ENCODE data around the gene KRTAP5-4. TPM values are rescaled to one million over a fixed set of nuclear protein-coding genes. Genes with fewer than 3 reads are reported as not detected.
"Not testable (repeated sequence)": the region's sequence is repeated elsewhere in the genome, so short reads cannot be mapped to it uniquely, and the experiment has no call there.

The KRTAP5-4 gene
- total RNA-seq, 1 donor from 2014 or later: not detected

DNA sequence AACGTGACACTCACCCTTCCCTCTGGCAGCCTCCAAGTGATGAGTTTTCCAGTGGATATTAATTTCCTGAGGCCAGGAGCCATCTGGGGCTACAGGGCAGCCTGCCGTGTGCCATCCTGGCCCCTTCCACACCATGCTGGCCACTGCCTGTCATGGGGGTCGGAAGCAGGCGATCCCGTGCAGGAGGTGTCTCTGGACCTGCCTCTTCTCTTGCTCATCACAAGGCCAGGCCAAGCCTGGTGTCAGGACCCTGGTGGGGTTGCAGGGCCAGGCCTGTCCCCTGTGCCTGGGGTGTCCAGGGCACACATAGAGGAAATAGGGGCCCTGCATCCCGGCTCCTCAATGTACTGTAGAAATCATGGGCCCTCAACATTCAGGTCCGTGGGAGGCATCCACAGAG is 17.2 kb downstream of the KRTAP5-4 start:
- peaks cover 3% of the 10 kb centered on the region for H3K4me1 Mint-ChIP-seq (ENCODE audit: low read depth, unreplicated experiment)
- DNase-seq: no peak
- TF ChIP-seq, protein P1, sequence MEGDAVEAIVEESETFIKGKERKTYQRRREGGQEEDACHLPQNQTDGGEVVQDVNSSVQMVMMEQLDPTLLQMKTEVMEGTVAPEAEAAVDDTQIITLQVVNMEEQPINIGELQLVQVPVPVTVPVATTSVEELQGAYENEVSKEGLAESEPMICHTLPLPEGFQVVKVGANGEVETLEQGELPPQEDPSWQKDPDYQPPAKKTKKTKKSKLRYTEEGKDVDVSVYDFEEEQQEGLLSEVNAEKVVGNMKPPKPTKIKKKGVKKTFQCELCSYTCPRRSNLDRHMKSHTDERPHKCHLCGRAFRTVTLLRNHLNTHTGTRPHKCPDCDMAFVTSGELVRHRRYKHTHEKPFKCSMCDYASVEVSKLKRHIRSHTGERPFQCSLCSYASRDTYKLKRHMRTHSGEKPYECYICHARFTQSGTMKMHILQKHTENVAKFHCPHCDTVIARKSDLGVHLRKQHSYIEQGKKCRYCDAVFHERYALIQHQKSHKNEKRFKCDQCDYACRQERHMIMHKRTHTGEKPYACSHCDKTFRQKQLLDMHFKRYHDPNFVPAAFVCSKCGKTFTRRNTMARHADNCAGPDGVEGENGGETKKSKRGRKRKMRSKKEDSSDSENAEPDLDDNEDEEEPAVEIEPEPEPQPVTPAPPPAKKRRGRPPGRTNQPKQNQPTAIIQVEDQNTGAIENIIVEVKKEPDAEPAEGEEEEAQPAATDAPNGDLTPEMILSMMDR (IDR thresholded peaks at IDR 0.05; ENCODE audit: partially characterized antibody, unreplicated experiment): no peak
- H3K4me3 Mint-ChIP-seq (ENCODE audit: unreplicated experiment): no peak overlapping the region
- H3K27ac Mint-ChIP-seq (ENCODE audit: unreplicated experiment): no peak overlapping the region
- no peaks in the 10 kb centered on the region for H3K36me3 Mint-ChIP-seq (ENCODE audit: unreplicated experiment)
- peaks cover 10% of the 10 kb centered on the region for H3K27me3 Mint-ChIP-seq (ENCODE audit: unreplicated experiment)
- H3K9me3 Mint-ChIP-seq (ENCODE audit: unreplicated experiment): peaks cover 16% of the 10 kb centered on the region

DNA sequence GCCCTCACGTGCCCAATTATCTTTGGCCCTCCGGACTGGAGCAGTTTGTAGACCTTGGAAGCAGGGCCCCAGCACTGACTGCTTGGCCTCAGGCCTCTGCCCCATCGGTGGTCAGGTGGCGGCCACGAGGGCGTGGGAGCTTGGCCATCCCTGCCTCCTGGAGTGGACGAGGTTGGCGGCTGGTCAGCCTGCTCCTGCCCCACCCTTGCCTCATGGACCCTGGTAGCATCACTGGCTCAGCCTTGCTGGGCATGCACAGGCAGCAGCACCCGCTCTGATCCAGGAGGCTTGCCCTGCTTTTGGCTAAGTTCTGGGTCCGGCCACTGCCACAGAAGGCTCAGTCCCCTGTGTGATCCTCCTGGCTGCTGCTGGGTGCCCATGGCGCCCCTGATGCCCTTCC is 17.8 kb downstream of the KRTAP5-4 start:
- TF ChIP-seq, protein P1 (IDR thresholded peaks at IDR 0.05; ENCODE audit: partially characterized antibody, unreplicated experiment): no peak
- no peak for DNase-seq
- H3K27me3 Mint-ChIP-seq (ENCODE audit: unreplicated experiment): peaks cover 10% of the 10 kb centered on the region
- H3K4me3 Mint-ChIP-seq (ENCODE audit: unreplicated experiment): no peak overlapping the region
- H3K36me3 Mint-ChIP-seq (ENCODE audit: unreplicated experiment): no peaks in the 10 kb centered on the region
- peaks cover 16% of the 10 kb centered on the region for H3K9me3 Mint-ChIP-seq (ENCODE audit: unreplicated experiment)
- no peak overlapping the region for H3K27ac Mint-ChIP-seq (ENCODE audit: unreplicated experiment)
- H3K4me1 Mint-ChIP-seq (ENCODE audit: low read depth, unreplicated experiment): peaks cover 3% of the 10 kb centered on the region

DNA sequence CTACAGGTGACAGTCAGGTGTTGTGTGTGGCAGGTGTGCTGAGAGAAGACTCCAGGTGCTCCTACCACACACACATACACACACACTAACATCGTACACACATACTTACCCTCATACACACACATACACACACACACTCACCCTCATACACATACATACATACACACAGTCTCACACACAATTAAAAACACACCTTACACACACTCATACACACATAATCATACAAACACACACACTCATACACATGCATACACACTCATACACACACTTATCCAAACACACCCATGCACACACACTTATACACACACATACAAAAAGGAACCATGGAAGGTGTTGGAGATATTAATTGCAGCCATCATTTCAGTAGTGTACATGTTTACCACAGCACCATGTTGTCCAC is 18.3 kb downstream of the KRTAP5-4 start:
- peaks cover 10% of the 10 kb centered on the region for H3K27me3 Mint-ChIP-seq (ENCODE audit: unreplicated experiment)

DNA sequence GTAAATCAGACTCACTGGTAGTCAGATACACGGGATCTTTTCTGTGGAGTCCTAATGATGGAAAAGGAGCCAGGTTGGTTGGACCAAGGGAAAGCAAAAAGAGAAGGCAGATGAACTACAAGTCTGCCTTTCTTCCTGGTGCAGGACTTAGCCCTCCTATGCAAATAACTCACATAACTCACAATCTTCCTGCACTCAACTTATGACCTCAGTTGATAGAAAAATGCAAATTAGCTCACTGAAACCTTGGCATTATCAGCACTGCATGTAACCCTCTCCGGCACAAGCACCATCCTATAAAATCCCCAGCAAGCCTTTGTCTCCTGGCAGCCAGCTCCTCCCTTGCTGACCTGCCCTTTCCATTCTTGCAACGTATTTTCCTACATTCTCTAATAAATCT is 20.3 kb downstream of the KRTAP5-4 start:
- H3K27ac Mint-ChIP-seq (ENCODE audit: unreplicated experiment); H3K4me1 Mint-ChIP-seq (ENCODE audit: low read depth, unreplicated experiment); H3K4me3 Mint-ChIP-seq (ENCODE audit: unreplicated experiment); DNase-seq; H3K27me3 Mint-ChIP-seq (ENCODE audit: unreplicated experiment): not testable (repeated sequence)
- Mint-ChIP-seq H3K9me3 (ENCODE audit: unreplicated experiment) (peaks cover 17% of the 10 kb centered on the region), H3K36me3 (ENCODE audit: unreplicated experiment) (peaks cover 14% of the 10 kb centered on the region)

More for the DNA sequence above, 18.3 kb downstream of the KRTAP5-4 start:
- H3K4me1 Mint-ChIP-seq (ENCODE audit: low read depth, unreplicated experiment): peaks cover 3% of the 10 kb centered on the region
- DNase-seq: no peak
- no peak overlapping the region for H3K4me3 Mint-ChIP-seq (ENCODE audit: unreplicated experiment)
- H3K36me3 Mint-ChIP-seq (ENCODE audit: unreplicated experiment): peaks cover 2% of the 10 kb centered on the region
- H3K9me3 Mint-ChIP-seq (ENCODE audit: unreplicated experiment): peaks cover 18% of the 10 kb centered on the region
- H3K27ac Mint-ChIP-seq (ENCODE audit: unreplicated experiment): no peak overlapping the region
- TF ChIP-seq, protein P1 (IDR thresholded peaks at IDR 0.05; ENCODE audit: partially characterized antibody, unreplicated experiment): no peak

DNA sequence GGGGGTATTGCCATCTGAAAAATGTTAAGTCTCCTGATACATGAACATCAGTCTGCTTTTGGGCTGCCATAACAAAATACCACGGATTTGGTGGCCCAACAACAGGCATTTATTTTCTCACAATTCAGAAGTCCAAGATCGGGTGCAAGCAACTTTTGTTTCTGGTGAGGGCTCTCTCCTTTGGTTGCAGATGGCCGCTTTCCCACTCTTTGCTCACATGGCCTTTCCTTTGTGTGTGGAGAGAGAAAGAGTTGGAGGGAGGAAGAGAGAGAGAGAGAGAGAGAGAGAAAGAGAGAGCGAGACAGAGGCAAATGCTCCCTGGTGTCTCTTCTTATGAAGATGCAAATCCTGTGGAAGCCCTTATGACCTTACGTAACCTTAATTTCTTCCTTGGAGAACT is 21.3 kb downstream of the KRTAP5-4 start:
- H3K27ac Mint-ChIP-seq (ENCODE audit: unreplicated experiment): no peak overlapping the region
- TF ChIP-seq, protein P1 (IDR thresholded peaks at IDR 0.05; ENCODE audit: partially characterized antibody, unreplicated experiment): no peak
- H3K4me1 Mint-ChIP-seq (ENCODE audit: low read depth, unreplicated experiment): no peaks in the 10 kb centered on the region
- peaks cover 14% of the 10 kb centered on the region for H3K36me3 Mint-ChIP-seq (ENCODE audit: unreplicated experiment)
- H3K9me3 Mint-ChIP-seq (ENCODE audit: unreplicated experiment): peaks cover 16% of the 10 kb centered on the region
- H3K27me3 Mint-ChIP-seq (ENCODE audit: unreplicated experiment): peaks cover 9% of the 10 kb centered on the region
- no peak for DNase-seq
- H3K4me3 Mint-ChIP-seq (ENCODE audit: unreplicated experiment): no peak overlapping the region

Measured in glutamatergic neuron (in vitro differentiated cells).